Neural progenitor cell (in vitro differentiated cells): ENCODE measurements around the gene XYLT1. TPM values are rescaled to one million over a fixed set of nuclear protein-coding genes. Genes with fewer than 3 reads are reported as not detected.

ENCODE experiments used
- DNase-seq: peaks from one replicate; pipeline ENCODE4 v3.0.0-alpha.2; 2016; ENCODE audit warnings: low spot score
- H2AFZ ChIP-seq: fragments of 200-600 bp; sonication (generic); replicated peaks from 2 replicates; pipeline ENCODE4 v1.6.1; 2016; ENCODE audit warnings: antibody characterized with exemption
- H3F3A ChIP-seq: fragments of 200-600 bp; sonication (generic); 2 replicates; pipeline ENCODE4 v1.6.1; 2016; ENCODE audit warnings: antibody characterized with exemption, low read depth
- H3K27ac ChIP-seq: fragments of 200-600 bp; sonication (generic); 2 replicates; pipeline ENCODE4 v1.5.1; 2016; ENCODE audit warnings: mild to moderate bottlenecking
- H3K27me3 ChIP-seq: fragments of 200-600 bp; sonication (generic); 2 replicates; pipeline ENCODE4 v1.6.1; 2016; ENCODE audit warnings: mild to moderate bottlenecking, moderate library complexity
- H3K36me3 ChIP-seq: fragments of 200-600 bp; sonication (generic); 2 replicates; pipeline ENCODE4 v1.5.1; 2016
- H3K4me1 ChIP-seq: fragments of 200-600 bp; sonication (generic); 2 replicates; pipeline ENCODE4 v1.6.1; 2016; ENCODE audit warnings: mixed run types
- H3K4me2 ChIP-seq: fragments of 200-600 bp; sonication (generic); 2 replicates; pipeline ENCODE4 v1.6.1; 2016
- H3K4me3 ChIP-seq: fragments of 200-600 bp; sonication (generic); 2 replicates; pipeline ENCODE4 v1.5.1; 2016
- H3K79me2 ChIP-seq: fragments of 200-600 bp; sonication (generic); 2 replicates; pipeline ENCODE4 v1.6.1; 2016; ENCODE audit warnings: low read depth
- H3K9ac ChIP-seq: fragments of 200-600 bp; sonication (generic); 2 replicates; pipeline ENCODE4 v1.6.1; 2016
- H3K9me3 ChIP-seq: fragments of 200-600 bp; sonication (generic); 2 replicates; pipeline ENCODE4 v1.5.1; 2016; ENCODE audit warnings: low read depth
- H4K20me1 ChIP-seq: fragments of 200-600 bp; sonication (generic); 2 replicates; pipeline ENCODE4 v1.6.1; 2016; ENCODE audit warnings: low read depth
- H3K27ac Mint-ChIP-seq: 3 replicates; pipeline ENCODE4 v1.8.0; 2021; ENCODE audit warnings: mixed read lengths
- H3K27me3 Mint-ChIP-seq: 2 replicates; pipeline ENCODE4 v1.8.0; 2022; ENCODE audit warnings: low read depth, mild to moderate bottlenecking, inconsistent platforms, moderate library complexity, mixed read lengths; ENCODE audit not compliant: insufficient read depth
- H3K36me3 Mint-ChIP-seq: 3 replicates; pipeline ENCODE4 v1.8.0; 2021; ENCODE audit warnings: mixed read lengths
- H3K4me1 Mint-ChIP-seq: 3 replicates; pipeline ENCODE4 v1.8.0; 2021; ENCODE audit warnings: mixed read lengths
- H3K4me3 Mint-ChIP-seq: 3 replicates; pipeline ENCODE4 v1.8.0; 2021; ENCODE audit warnings: mild to moderate bottlenecking, moderate library complexity, mixed read lengths
- H3K9me3 Mint-ChIP-seq: 3 replicates; pipeline ENCODE4 v1.8.0; 2020; ENCODE audit warnings: mixed read lengths
- EZH2 ChIP-seq: fragments of 200-600 bp; sonication (generic); IDR thresholded peaks from 2 replicates; pipeline ENCODE4 v1.6.1; 2017; ENCODE audit warnings: antibody characterized with exemption, mild to moderate bottlenecking, moderate library complexity
- EZH2phosphoT487 ChIP-seq: fragments of 200-600 bp; sonication (generic); IDR thresholded peaks from 2 replicates; pipeline ENCODE4 v1.6.1; 2017; ENCODE audit warnings: antibody characterized with exemption
- total RNA-seq: library from RNA; depleted of rRNA; stranded (reverse); fragments of >200 nt; gene quantifications from 2 replicates; pipeline ENCODE4 v1.2.3, GENCODE V29; 2015; ENCODE audit warnings: low replicate concordance
- TF ChIP-seq, protein P1 (sequence below): fragments of 200-600 bp; sonication (generic); IDR thresholded peaks from 2 replicates; pipeline ENCODE4 v1.5.1; 2017; ENCODE audit warnings: antibody characterized with exemption, mild to moderate bottlenecking

The XYLT1 gene
- total RNA-seq, 1 donor from 2014 or later = 5.9 TPM

DNA sequence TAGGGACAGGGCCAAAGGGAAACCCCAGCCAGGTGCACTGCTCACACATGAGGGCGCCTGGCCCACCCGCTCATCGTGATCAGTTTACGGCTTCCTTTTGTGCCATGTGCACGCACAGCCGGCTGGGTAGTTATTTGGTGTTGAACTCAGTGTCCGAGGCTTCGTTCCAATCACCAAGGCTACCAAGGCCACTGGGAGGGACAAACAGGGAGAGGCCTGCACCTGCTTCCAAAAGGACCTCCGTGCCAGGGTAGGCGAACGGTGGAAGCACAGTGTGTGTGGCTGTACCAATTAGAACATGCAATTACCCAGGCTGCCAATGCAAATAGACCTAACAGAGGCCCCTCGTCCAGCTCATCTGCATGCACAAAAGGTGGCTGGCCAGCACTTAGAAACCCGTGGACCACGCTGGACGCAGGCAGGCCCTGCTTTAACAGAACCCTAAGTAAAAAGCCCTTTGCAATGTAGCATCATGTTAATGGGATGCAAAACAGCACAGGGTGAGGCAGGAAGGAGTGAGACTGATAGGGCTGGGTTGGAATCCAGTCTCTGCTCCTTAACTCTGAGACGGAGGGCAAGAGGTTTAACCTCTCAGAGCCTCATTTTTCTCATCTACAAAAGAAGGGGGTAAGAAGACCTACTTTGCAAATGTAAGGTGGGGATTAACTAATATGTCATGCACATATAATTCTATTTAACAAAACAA lies 204.0 kb downstream of the XYLT1 start:
- Histone ChIP-seq H3K79me2 (no peaks in the 10 kb centered on the region), H3K4me2 (no peak overlapping the region), H3K9ac (no peak overlapping the region), H3K4me1 (no peaks in the 10 kb centered on the region), H3K27ac (no peak overlapping the region), H3K36me3 (no peaks in the 10 kb centered on the region), H3K27me3 (no peaks in the 10 kb centered on the region), H2AFZ (no peak overlapping the region), H3F3A (no peaks in the 10 kb centered on the region), H3K9me3 (no peaks in the 10 kb centered on the region), H3K4me3 (no peak overlapping the region), H4K20me1 (no peaks in the 10 kb centered on the region)
- no peak for DNase-seq
- Mint-ChIP-seq H3K27me3 (no peaks in the 10 kb centered on the region), H3K9me3 (no peaks in the 10 kb centered on the region), H3K4me1 (peaks cover 37% of the 10 kb centered on the region), H3K36me3 (no peaks in the 10 kb centered on the region), H3K4me3 (no peak overlapping the region), H3K27ac (peak overlapping the region; percentile 73)
- TF ChIP-seq EZH2 (no peak), EZH2phosphoT487 (no peak)
- TF ChIP-seq, protein P1, sequence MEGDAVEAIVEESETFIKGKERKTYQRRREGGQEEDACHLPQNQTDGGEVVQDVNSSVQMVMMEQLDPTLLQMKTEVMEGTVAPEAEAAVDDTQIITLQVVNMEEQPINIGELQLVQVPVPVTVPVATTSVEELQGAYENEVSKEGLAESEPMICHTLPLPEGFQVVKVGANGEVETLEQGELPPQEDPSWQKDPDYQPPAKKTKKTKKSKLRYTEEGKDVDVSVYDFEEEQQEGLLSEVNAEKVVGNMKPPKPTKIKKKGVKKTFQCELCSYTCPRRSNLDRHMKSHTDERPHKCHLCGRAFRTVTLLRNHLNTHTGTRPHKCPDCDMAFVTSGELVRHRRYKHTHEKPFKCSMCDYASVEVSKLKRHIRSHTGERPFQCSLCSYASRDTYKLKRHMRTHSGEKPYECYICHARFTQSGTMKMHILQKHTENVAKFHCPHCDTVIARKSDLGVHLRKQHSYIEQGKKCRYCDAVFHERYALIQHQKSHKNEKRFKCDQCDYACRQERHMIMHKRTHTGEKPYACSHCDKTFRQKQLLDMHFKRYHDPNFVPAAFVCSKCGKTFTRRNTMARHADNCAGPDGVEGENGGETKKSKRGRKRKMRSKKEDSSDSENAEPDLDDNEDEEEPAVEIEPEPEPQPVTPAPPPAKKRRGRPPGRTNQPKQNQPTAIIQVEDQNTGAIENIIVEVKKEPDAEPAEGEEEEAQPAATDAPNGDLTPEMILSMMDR = no peak

DNA sequence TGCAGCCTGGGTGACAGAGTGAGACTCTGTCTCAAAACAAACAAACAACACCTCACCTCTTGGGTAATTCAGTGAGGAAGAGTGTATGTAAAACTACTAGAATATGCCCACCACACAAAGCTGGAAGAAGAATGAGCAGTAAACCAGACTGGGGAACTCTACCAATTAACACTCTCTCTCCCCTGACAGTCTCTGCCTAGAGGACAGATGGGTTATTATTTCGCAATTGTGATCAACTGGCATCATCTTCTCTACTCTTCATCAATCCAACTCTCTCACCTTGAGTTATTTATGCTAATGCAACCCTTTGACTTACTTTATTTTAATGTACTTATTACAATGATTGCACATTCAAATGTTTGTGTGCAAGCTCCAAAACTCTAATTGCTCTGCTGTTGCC lies 205.6 kb downstream of the XYLT1 start:
- Histone ChIP-seq H3K36me3 (no peaks in the 10 kb centered on the region), H3K9me3 (no peaks in the 10 kb centered on the region), H3F3A (no peaks in the 10 kb centered on the region), H4K20me1 (no peaks in the 10 kb centered on the region), H2AFZ (no peak overlapping the region), H3K4me3 (no peak overlapping the region), H3K79me2 (no peaks in the 10 kb centered on the region), H3K9ac (no peak overlapping the region), H3K4me1 (no peaks in the 10 kb centered on the region), H3K4me2 (no peak overlapping the region), H3K27ac (no peak overlapping the region), H3K27me3 (no peaks in the 10 kb centered on the region)
- no peaks in the 10 kb centered on the region for H3K36me3 Mint-ChIP-seq
- TF ChIP-seq EZH2phosphoT487 = no peak
- TF ChIP-seq, protein P1 = no peak
- no peak for TF ChIP-seq EZH2
- DNase-seq = no peak
- peaks cover 37% of the 10 kb centered on the region for H3K4me1 Mint-ChIP-seq
- H3K9me3 Mint-ChIP-seq = no peaks in the 10 kb centered on the region
- H3K4me3 Mint-ChIP-seq = no peak overlapping the region
- no peaks in the 10 kb centered on the region for H3K27me3 Mint-ChIP-seq
- H3K27ac Mint-ChIP-seq = no peak overlapping the region

DNA sequence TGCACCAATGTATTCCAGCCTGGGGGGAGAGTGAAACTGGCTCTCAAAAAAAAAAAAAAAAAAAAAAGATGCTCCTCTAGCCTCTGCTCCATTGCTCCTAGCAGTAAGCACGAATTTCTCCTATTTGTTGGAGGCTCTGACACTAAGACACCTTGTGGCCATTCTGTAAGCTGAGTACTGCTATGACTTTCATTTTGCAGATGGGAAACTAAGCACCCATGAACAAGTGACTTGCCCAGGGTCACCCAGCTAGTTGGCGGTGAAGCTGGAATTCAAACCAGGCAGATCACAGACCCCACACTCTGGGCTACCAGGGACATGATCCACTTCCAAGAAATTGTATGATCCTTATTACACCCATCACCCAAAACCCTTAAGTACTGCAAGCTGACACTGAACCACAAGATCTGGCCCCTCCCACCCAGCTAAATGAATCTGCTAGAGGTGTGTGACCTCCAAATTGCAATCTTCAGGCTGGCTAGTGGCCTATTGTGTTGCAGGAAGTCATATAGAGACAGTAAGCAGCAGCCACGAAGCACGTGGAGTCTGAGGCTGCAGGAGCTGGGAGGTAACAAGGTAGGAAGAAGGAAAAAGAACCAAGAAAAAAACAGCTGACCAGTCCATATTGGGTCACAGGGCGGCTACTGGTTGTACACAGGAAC lies 209.4 kb downstream of the XYLT1 start:
- Histone ChIP-seq H3F3A (no peaks in the 10 kb centered on the region), H3K79me2 (no peaks in the 10 kb centered on the region), H3K4me2 (no peak overlapping the region), H3K4me3 (no peak overlapping the region), H3K36me3 (no peaks in the 10 kb centered on the region), H3K27ac (no peak overlapping the region), H3K9ac (no peak overlapping the region), H2AFZ (no peak overlapping the region), H3K9me3 (no peaks in the 10 kb centered on the region), H4K20me1 (no peaks in the 10 kb centered on the region), H3K27me3 (no peaks in the 10 kb centered on the region), H3K4me1 (no peaks in the 10 kb centered on the region)
- no peak for TF ChIP-seq EZH2
- TF ChIP-seq, protein P1 = no peak
- no peak for TF ChIP-seq EZH2phosphoT487
- Mint-ChIP-seq H3K27ac (no peak overlapping the region), H3K36me3 (peaks cover 5% of the 10 kb centered on the region), H3K4me3 (no peak overlapping the region), H3K27me3 (no peaks in the 10 kb centered on the region), H3K9me3 (no peaks in the 10 kb centered on the region), H3K4me1 (peaks cover 43% of the 10 kb centered on the region)
- DNase-seq = no peak
